Thoracic aorta (tissue), 2 donors: ENCODE results near the gene FMO4. TPM values are rescaled to one million over a fixed set of nuclear protein-coding genes. Genes with fewer than 3 reads are reported as not detected.

Experiments used
- ATAC-seq: fragments of 150-250 bp; one replicate; pipeline ENCODE4 v1.8.0; 2017; ENCODE audit warnings: low read depth; ENCODE audit not compliant: insufficient number of reproducible peaks, low FRiP score
- DNase-seq: peaks from one replicate; pipeline ENCODE4 v3.0.0-alpha.2; 2020; ENCODE audit warnings: low spot score
- H3K27ac ChIP-seq, 2 donors: fragments of 200-600 bp; sonication (generic); 1 replicate in 1 of 2; 2 replicates in 1 of 2; pipeline ENCODE4 v1.5.1; 2016; ENCODE audit warnings: mild to moderate bottlenecking in 2 of 2, moderate library complexity in 2 of 2
- H3K27me3 ChIP-seq: fragments of 200-600 bp; sonication (generic); replicated peaks from 2 replicates; pipeline ENCODE4 v1.6.0; 2016; ENCODE audit warnings: mild to moderate bottlenecking; ENCODE audit not compliant: insufficient read depth
- H3K36me3 ChIP-seq: fragments of 200-600 bp; sonication (generic); one replicate; pipeline ENCODE4 v1.5.1; 2016
- H3K4me1 ChIP-seq, 2 donors: fragments of 200-600 bp; sonication (generic); 1 replicate in 1 of 2; 2 replicates in 1 of 2; pipeline versions ENCODE4 v1.5.1 to v1.6.0; 2016; ENCODE audit warnings: low read depth in 2 of 2, mild to moderate bottlenecking in 1 of 2; ENCODE audit not compliant: control insufficient read depth in 1 of 2
- H3K4me3 ChIP-seq: fragments of 200-600 bp; sonication (generic); 2 replicates; pipeline ENCODE4 v1.5.1; 2016; ENCODE audit warnings: mild to moderate bottlenecking
- H3K9me3 ChIP-seq: fragments of 200-600 bp; sonication (generic); 2 replicates; pipeline ENCODE4 v1.5.1; 2016
- CTCF ChIP-seq: fragments of 200-600 bp; sonication (generic); IDR thresholded peaks from one replicate; pipeline ENCODE4 v1.5.1; 2019; ENCODE audit warnings: antibody characterized with exemption
- total RNA-seq, 2 donors: library from RNA; depleted of rRNA; stranded (reverse); fragments of >200 nt; gene quantifications; one replicate each; pipeline versions ENCODE4 v1.1.0 to v1.2.3, GENCODE V29; 2016

FMO4 gene
- total RNA-seq, 2 donors from 2014 or later, result 10.6 to 13.8 TPM

- no peaks in the 10 kb centered on the region for H3K4me1 ChIP-seq
- no peaks in the 10 kb centered on the region for H3K36me3 ChIP-seq
- no peak for TF ChIP-seq CTCF
- H3K27ac ChIP-seq, result no peak overlapping the region
- DNase-seq (no peak), ATAC-seq (no peak)
- no peaks in the 10 kb centered on the region for H3K27me3 ChIP-seq
- H3K4me3 ChIP-seq, result no peak overlapping the region
- no peaks in the 10 kb centered on the region for H3K9me3 ChIP-seq
Observed at GRCh38 chr1:171277534-171277933, 36.4 kb upstream of the FMO4 start.

GRCh38 chr1:171279234-171279633, 34.7 kb upstream of the FMO4 start:
- no peak for TF ChIP-seq CTCF
- Histone ChIP-seq H3K9me3 (no peaks in the 10 kb centered on the region), H3K4me3 (no peak overlapping the region), H3K27ac (no peak overlapping the region), H3K27me3 (no peaks in the 10 kb centered on the region), H3K36me3 (no peaks in the 10 kb centered on the region), H3K4me1 (no peaks in the 10 kb centered on the region)
- no peak for ATAC-seq
- no peak for DNase-seq

GRCh38 chr1:171279678-171280077, 34.3 kb upstream of the FMO4 start:
- no peaks in the 10 kb centered on the region for H3K9me3 ChIP-seq
- ATAC-seq, result no peak
- no peaks in the 10 kb centered on the region for H3K36me3 ChIP-seq
- DNase-seq, result no peak
- no peak overlapping the region for H3K27ac ChIP-seq
- H3K4me1 ChIP-seq, result no peaks in the 10 kb centered on the region
- H3K27me3 ChIP-seq, result no peaks in the 10 kb centered on the region
- no peak overlapping the region for H3K4me3 ChIP-seq
- no peak for TF ChIP-seq CTCF

GRCh38 chr1:171280599-171280998, 33.4 kb upstream of the FMO4 start:
- H3K4me1 ChIP-seq, result no peaks in the 10 kb centered on the region
- no peaks in the 10 kb centered on the region for H3K9me3 ChIP-seq
- H3K27me3 ChIP-seq, result no peaks in the 10 kb centered on the region
- no peaks in the 10 kb centered on the region for H3K36me3 ChIP-seq
- no peak for TF ChIP-seq CTCF
- no peak for DNase-seq
- no peak overlapping the region for H3K4me3 ChIP-seq
- H3K27ac ChIP-seq, result no peak overlapping the region
- ATAC-seq, result no peak

- Histone ChIP-seq H3K9me3 (no peaks in the 10 kb centered on the region), H3K4me1 (no peaks in the 10 kb centered on the region), H3K27me3 (no peaks in the 10 kb centered on the region), H3K27ac (no peak overlapping the region), H3K4me3 (no peak overlapping the region), H3K36me3 (no peaks in the 10 kb centered on the region)
- ATAC-seq (no peak), DNase-seq (no peak)
- TF ChIP-seq CTCF, result no peak
Observed at GRCh38 chr1:171286032-171286705, 27.8 kb upstream of the FMO4 start.
